Measurements from ENCODE around the gene PTX4.

- no peak for TF ChIP-seq GATA2 (IDR thresholded peaks at IDR 0.05; ENCODE audit: low read depth, low read length)
- TF ChIP-seq GATA3 (IDR thresholded peaks at IDR 0.05; ENCODE audit: low read depth, low read length), result no peak
Observed at GRCh38 chr16:1527836-1528811, 39.4 kb upstream of the PTX4 start.
